ENCODE measurements around the gene CPT2.

DNA sequence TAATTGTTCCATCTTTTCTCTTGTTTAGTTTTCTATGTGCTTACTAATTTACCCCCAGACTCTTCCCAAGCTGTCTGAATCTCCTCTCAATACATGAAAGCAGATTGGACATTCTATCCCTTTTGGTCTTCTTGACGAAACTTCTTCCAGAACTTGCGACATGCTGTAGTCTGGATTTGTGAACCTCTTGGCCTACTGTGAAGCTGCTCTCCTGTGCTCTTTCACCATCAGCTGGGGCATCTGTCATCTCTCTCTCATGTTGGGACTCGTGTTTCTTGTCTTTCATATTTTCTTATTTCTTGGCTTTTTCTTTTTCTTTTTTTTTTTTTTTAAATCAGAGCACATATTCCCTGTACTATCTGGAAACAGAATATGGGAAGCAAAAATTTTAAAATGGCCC is 6.8 kb downstream of the CPT2 start:
- TF ChIP-seq EZH2 (IDR thresholded peaks at IDR 0.05), result no peak
- TF ChIP-seq, protein P1, sequence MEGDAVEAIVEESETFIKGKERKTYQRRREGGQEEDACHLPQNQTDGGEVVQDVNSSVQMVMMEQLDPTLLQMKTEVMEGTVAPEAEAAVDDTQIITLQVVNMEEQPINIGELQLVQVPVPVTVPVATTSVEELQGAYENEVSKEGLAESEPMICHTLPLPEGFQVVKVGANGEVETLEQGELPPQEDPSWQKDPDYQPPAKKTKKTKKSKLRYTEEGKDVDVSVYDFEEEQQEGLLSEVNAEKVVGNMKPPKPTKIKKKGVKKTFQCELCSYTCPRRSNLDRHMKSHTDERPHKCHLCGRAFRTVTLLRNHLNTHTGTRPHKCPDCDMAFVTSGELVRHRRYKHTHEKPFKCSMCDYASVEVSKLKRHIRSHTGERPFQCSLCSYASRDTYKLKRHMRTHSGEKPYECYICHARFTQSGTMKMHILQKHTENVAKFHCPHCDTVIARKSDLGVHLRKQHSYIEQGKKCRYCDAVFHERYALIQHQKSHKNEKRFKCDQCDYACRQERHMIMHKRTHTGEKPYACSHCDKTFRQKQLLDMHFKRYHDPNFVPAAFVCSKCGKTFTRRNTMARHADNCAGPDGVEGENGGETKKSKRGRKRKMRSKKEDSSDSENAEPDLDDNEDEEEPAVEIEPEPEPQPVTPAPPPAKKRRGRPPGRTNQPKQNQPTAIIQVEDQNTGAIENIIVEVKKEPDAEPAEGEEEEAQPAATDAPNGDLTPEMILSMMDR (IDR thresholded peaks at IDR 0.05), result no peak
